Mesendoderm (in vitro differentiated cells): Measurements from ENCODE around the gene PPFIA2.
A peak's percentile ranks its signal among the peaks of the same experiment; 100 is the strongest.

ENCODE experiments used
- DNase-seq: peaks from one replicate; pipeline ENCODE4 v3.0.0; 2013
- H2AK5ac ChIP-seq: 2 replicates; pipeline ENCODE4 v1.6.1; 2013; ENCODE audit warnings: low read length, inconsistent platforms
- H2BK120ac ChIP-seq: 2 replicates; pipeline ENCODE4 v1.6.1; 2013; ENCODE audit warnings: low read depth, mild to moderate bottlenecking, low read length, moderate library complexity, mixed read lengths
- H2BK15ac ChIP-seq: replicated peaks from 2 replicates; pipeline ENCODE4 v1.6.1; 2013; ENCODE audit warnings: low read depth, mild to moderate bottlenecking, moderate library complexity
- H2BK5ac ChIP-seq: 2 replicates; pipeline ENCODE4 v1.6.1; 2013; ENCODE audit warnings: low read length, inconsistent platforms
- H3K18ac ChIP-seq: 2 replicates; pipeline ENCODE4 v1.6.1; 2013; ENCODE audit warnings: mild to moderate bottlenecking, low read length, mixed read lengths
- H3K23ac ChIP-seq: one replicate; pipeline ENCODE4 v1.6.1; 2013; ENCODE audit warnings: low read length
- H3K27ac ChIP-seq: 2 replicates; pipeline ENCODE4 v1.5.1; 2013; ENCODE audit warnings: low read depth, mild to moderate bottlenecking, inconsistent platforms, low read length, moderate library complexity
- H3K27me3 ChIP-seq: 2 replicates; pipeline ENCODE4 v1.6.1; 2013; ENCODE audit warnings: low read length, control low read depth, mild to moderate bottlenecking, inconsistent platforms; ENCODE audit not compliant: insufficient read depth, poor library complexity
- H3K36me3 ChIP-seq: 2 replicates; pipeline ENCODE4 v1.6.1; 2013; ENCODE audit warnings: low read length, inconsistent platforms; ENCODE audit not compliant: control insufficient read depth, insufficient read depth
- H3K4ac ChIP-seq: one replicate; pipeline ENCODE4 v1.6.1; 2013; ENCODE audit warnings: low read depth, mild to moderate bottlenecking, low read length, moderate library complexity
- H3K4me1 ChIP-seq: 2 replicates; pipeline ENCODE4 v1.6.1; 2013; ENCODE audit warnings: low read depth, low read length, inconsistent platforms; ENCODE audit not compliant: control insufficient read depth
- H3K4me2 ChIP-seq: 2 replicates; pipeline ENCODE4 v1.6.1; 2013; ENCODE audit warnings: low read length
- H3K4me3 ChIP-seq: 2 replicates; pipeline ENCODE4 v1.5.1; 2013; ENCODE audit warnings: mild to moderate bottlenecking, low read length
- H3K56ac ChIP-seq: one replicate; pipeline ENCODE4 v1.6.1; 2013; ENCODE audit warnings: low read length
- H3K79me1 ChIP-seq: 2 replicates; pipeline ENCODE4 v1.6.1; 2013; ENCODE audit warnings: low read length, inconsistent platforms
- H3K79me2 ChIP-seq: 2 replicates; pipeline ENCODE4 v1.6.1; 2013; ENCODE audit warnings: mild to moderate bottlenecking, low read length; ENCODE audit not compliant: control insufficient read depth, insufficient read depth
- H3K9ac ChIP-seq: 2 replicates; pipeline ENCODE4 v1.6.1; 2013; ENCODE audit warnings: low read length, inconsistent platforms
- H4K5ac ChIP-seq: one replicate; pipeline ENCODE4 v1.6.1; 2013; ENCODE audit warnings: low read length
- H4K8ac ChIP-seq: one replicate; pipeline ENCODE4 v1.6.1; 2013; ENCODE audit warnings: low read depth, mild to moderate bottlenecking, control low read depth, low read length, moderate library complexity
- WGBS: extraction: QIAGEN DNeasy Blood & Tissue Kit; methylation state at CpG from one replicate; pipeline ENCODE4 v1.1.7; 2013; ENCODE audit warnings: low lambda C conversion rate, missing lambda C conversion rate; ENCODE audit not compliant: insufficient coverage; ENCODE audit errors: extremely low coverage; 5-methylcytosine and 5-hydroxymethylcytosine counted together

Gene PPFIA2

GRCh38 chr12:81542065-81543010, 216.8 kb downstream of the PPFIA2 start:
- Histone ChIP-seq H2BK5ac (no peak overlapping the region), H3K27me3 (no peaks in the 10 kb centered on the region), H3K4me3 (no peak overlapping the region), H3K79me2 (no peaks in the 10 kb centered on the region), H3K4me1 (no peaks in the 10 kb centered on the region), H2AK5ac (no peak overlapping the region), H3K56ac (no peak overlapping the region), H3K9ac (no peak overlapping the region), H2BK15ac (no peak overlapping the region), H3K23ac (no peak overlapping the region), H2BK120ac (no peak overlapping the region), H3K18ac (no peak overlapping the region), H3K4ac (no peak overlapping the region), H3K36me3 (no peaks in the 10 kb centered on the region), H3K27ac (no peak overlapping the region), H4K5ac (no peak overlapping the region), H3K4me2 (no peak overlapping the region), H3K79me1 (no peaks in the 10 kb centered on the region), H4K8ac (no peak overlapping the region)
- WGBS = no CpG with 5 or more reads among the region's 4 CpGs
- DNase-seq = peak; percentile 51

GRCh38 chr12:81541121-81541520, 218.0 kb downstream of the PPFIA2 start:
- DNase-seq = no peak
- Histone ChIP-seq H3K4me3 (no peak overlapping the region), H4K5ac (no peak overlapping the region), H2BK5ac (no peak overlapping the region), H3K4me2 (no peak overlapping the region), H3K4ac (no peak overlapping the region), H3K56ac (no peak overlapping the region), H2AK5ac (no peak overlapping the region), H2BK120ac (no peak overlapping the region), H4K8ac (no peak overlapping the region), H3K27me3 (no peaks in the 10 kb centered on the region), H3K9ac (no peak overlapping the region), H3K23ac (no peak overlapping the region), H3K4me1 (no peaks in the 10 kb centered on the region), H3K27ac (no peak overlapping the region), H3K79me2 (no peaks in the 10 kb centered on the region), H3K18ac (no peak overlapping the region), H3K79me1 (no peaks in the 10 kb centered on the region), H3K36me3 (no peaks in the 10 kb centered on the region), H2BK15ac (no peak overlapping the region)

GRCh38 chr12:81539279-81539678, 219.9 kb downstream of the PPFIA2 start:
- Histone ChIP-seq H3K36me3 (no peaks in the 10 kb centered on the region), H3K79me2 (no peaks in the 10 kb centered on the region), H3K27me3 (no peaks in the 10 kb centered on the region), H2BK120ac (no peak overlapping the region), H2BK5ac (no peak overlapping the region), H3K4me3 (no peak overlapping the region), H2BK15ac (no peak overlapping the region), H3K18ac (no peak overlapping the region), H3K79me1 (no peaks in the 10 kb centered on the region), H2AK5ac (no peak overlapping the region), H3K27ac (no peak overlapping the region), H3K4me1 (no peaks in the 10 kb centered on the region), H3K4me2 (no peak overlapping the region), H3K4ac (no peak overlapping the region), H4K8ac (no peak overlapping the region), H3K23ac (no peak overlapping the region), H3K56ac (no peak overlapping the region), H4K5ac (no peak overlapping the region), H3K9ac (no peak overlapping the region)
- no CpG with 5 or more reads among the region's 3 CpGs for WGBS
- DNase-seq = no peak

- no peaks in the 10 kb centered on the region for H3K79me1 ChIP-seq
- H3K4ac ChIP-seq = no peak overlapping the region
- no peaks in the 10 kb centered on the region for H3K4me1 ChIP-seq
- no peak overlapping the region for H2BK120ac ChIP-seq
- no peak for DNase-seq
- H2BK5ac ChIP-seq = no peak overlapping the region
- H3K9ac ChIP-seq = no peak overlapping the region
- H3K18ac ChIP-seq = no peak overlapping the region
- no peak overlapping the region for H2BK15ac ChIP-seq
- H3K27me3 ChIP-seq = no peaks in the 10 kb centered on the region
- H2AK5ac ChIP-seq = no peak overlapping the region
- H3K4me2 ChIP-seq = no peak overlapping the region
- H3K79me2 ChIP-seq = no peaks in the 10 kb centered on the region
- no peaks in the 10 kb centered on the region for H3K36me3 ChIP-seq
- no peak overlapping the region for H3K4me3 ChIP-seq
- no peak overlapping the region for H3K23ac ChIP-seq
- no peak overlapping the region for H4K8ac ChIP-seq
- H4K5ac ChIP-seq = no peak overlapping the region
- H3K27ac ChIP-seq = no peak overlapping the region
- no peak overlapping the region for H3K56ac ChIP-seq
- WGBS = no CpG with 5 or more reads among the region's 2 CpGs
Observed at GRCh38 chr12:81533054-81533453, 226.1 kb downstream of the PPFIA2 start.

- Histone ChIP-seq H2AK5ac (no peak overlapping the region), H3K36me3 (no peaks in the 10 kb centered on the region), H3K4ac (no peak overlapping the region), H3K4me3 (no peak overlapping the region), H3K27ac (no peak overlapping the region), H2BK5ac (no peak overlapping the region), H3K9ac (no peak overlapping the region), H3K27me3 (no peaks in the 10 kb centered on the region), H3K18ac (no peak overlapping the region), H3K4me2 (no peak overlapping the region), H3K23ac (no peak overlapping the region), H3K79me2 (no peaks in the 10 kb centered on the region), H3K79me1 (no peaks in the 10 kb centered on the region), H4K8ac (no peak overlapping the region), H3K56ac (no peak overlapping the region), H2BK120ac (no peak overlapping the region), H3K4me1 (no peaks in the 10 kb centered on the region), H2BK15ac (no peak overlapping the region), H4K5ac (no peak overlapping the region)
- WGBS = no CpG with 5 or more reads among the region's 2 CpGs
- peak; percentile 43 for DNase-seq
Observed at GRCh38 chr12:81530352-81530751, 228.8 kb downstream of the PPFIA2 start.
